Osteocyte (in vitro differentiated cells): ENCODE data around the gene SPTBN1. TPM values are rescaled to one million over a fixed set of nuclear protein-coding genes. Genes with fewer than 3 reads are reported as not detected.
"Not testable (repeated sequence)": the region's sequence is repeated elsewhere in the genome, so short reads cannot be mapped to it uniquely, and the experiment has no call there.

Experiments
- DNase-seq: peaks from one replicate; pipeline ENCODE4 v3.0.0; 2021; ENCODE audit warnings: mixed read lengths; ENCODE audit not compliant: unreplicated experiment; ENCODE audit errors: extremely low spot score
- H3K27ac Mint-ChIP-seq: one replicate; pipeline ENCODE4 v1.8.0; 2021; ENCODE audit warnings: mild to moderate bottlenecking, mixed read lengths; ENCODE audit not compliant: unreplicated experiment
- H3K27me3 Mint-ChIP-seq: one replicate; pipeline ENCODE4 v1.8.0; 2021; ENCODE audit warnings: mixed read lengths; ENCODE audit not compliant: unreplicated experiment
- H3K36me3 Mint-ChIP-seq: one replicate; pipeline ENCODE4 v1.8.0; 2021; ENCODE audit warnings: mixed read lengths; ENCODE audit not compliant: unreplicated experiment
- H3K4me1 Mint-ChIP-seq: one replicate; pipeline ENCODE4 v1.8.0; 2021; ENCODE audit warnings: mixed read lengths; ENCODE audit not compliant: unreplicated experiment
- H3K4me3 Mint-ChIP-seq: one replicate; pipeline ENCODE4 v1.8.0; 2021; ENCODE audit warnings: mild to moderate bottlenecking, moderate library complexity, mixed read lengths; ENCODE audit not compliant: unreplicated experiment
- H3K9me3 Mint-ChIP-seq: one replicate; pipeline ENCODE4 v1.8.0; 2021; ENCODE audit warnings: mixed read lengths; ENCODE audit not compliant: unreplicated experiment
- total RNA-seq: library from RNA; stranded (reverse); gene quantifications from 2 replicates; pipeline ENCODE4 v1.2.1, GENCODE V29; 2021
- TF ChIP-seq, protein P1 (sequence below): fragments of 200-600 bp; sonication (generic); IDR thresholded peaks from 2 replicates; pipeline ENCODE4 v1.5.0; 2021; ENCODE audit warnings: antibody characterized with exemption, mild to moderate bottlenecking, moderate library complexity

The SPTBN1 gene
- total RNA-seq, 1 donor from 2014 or later: 248 TPM

DNA sequence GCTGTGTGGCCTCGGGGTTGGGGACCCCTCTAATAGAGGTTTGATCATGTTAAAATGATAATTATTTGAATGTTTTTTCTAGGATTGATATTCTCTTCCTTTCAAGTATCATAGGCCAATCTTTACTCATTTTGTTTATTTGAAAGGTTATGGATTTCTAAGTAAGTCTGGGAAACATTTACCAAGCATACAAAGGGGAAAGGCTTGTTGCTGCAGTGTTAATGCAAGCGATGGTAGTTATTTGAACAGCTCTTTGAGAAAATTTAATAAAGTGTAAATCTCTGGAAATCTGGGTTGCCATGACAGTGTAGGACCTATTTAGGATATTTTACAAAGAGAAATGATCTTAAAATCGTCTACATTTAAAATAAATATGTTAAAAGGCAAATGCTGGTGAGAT, 56.1 kb downstream of the SPTBN1 start:
- Mint-ChIP-seq H3K27me3 (no peaks in the 10 kb centered on the region), H3K4me1 (peaks cover 26% of the 10 kb centered on the region), H3K4me3 (no peak overlapping the region), H3K36me3 (peaks cover 3% of the 10 kb centered on the region), H3K27ac (no peak overlapping the region), H3K9me3 (no peaks in the 10 kb centered on the region)
- no peak for DNase-seq
- TF ChIP-seq, protein P1, sequence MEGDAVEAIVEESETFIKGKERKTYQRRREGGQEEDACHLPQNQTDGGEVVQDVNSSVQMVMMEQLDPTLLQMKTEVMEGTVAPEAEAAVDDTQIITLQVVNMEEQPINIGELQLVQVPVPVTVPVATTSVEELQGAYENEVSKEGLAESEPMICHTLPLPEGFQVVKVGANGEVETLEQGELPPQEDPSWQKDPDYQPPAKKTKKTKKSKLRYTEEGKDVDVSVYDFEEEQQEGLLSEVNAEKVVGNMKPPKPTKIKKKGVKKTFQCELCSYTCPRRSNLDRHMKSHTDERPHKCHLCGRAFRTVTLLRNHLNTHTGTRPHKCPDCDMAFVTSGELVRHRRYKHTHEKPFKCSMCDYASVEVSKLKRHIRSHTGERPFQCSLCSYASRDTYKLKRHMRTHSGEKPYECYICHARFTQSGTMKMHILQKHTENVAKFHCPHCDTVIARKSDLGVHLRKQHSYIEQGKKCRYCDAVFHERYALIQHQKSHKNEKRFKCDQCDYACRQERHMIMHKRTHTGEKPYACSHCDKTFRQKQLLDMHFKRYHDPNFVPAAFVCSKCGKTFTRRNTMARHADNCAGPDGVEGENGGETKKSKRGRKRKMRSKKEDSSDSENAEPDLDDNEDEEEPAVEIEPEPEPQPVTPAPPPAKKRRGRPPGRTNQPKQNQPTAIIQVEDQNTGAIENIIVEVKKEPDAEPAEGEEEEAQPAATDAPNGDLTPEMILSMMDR: no peak

DNA sequence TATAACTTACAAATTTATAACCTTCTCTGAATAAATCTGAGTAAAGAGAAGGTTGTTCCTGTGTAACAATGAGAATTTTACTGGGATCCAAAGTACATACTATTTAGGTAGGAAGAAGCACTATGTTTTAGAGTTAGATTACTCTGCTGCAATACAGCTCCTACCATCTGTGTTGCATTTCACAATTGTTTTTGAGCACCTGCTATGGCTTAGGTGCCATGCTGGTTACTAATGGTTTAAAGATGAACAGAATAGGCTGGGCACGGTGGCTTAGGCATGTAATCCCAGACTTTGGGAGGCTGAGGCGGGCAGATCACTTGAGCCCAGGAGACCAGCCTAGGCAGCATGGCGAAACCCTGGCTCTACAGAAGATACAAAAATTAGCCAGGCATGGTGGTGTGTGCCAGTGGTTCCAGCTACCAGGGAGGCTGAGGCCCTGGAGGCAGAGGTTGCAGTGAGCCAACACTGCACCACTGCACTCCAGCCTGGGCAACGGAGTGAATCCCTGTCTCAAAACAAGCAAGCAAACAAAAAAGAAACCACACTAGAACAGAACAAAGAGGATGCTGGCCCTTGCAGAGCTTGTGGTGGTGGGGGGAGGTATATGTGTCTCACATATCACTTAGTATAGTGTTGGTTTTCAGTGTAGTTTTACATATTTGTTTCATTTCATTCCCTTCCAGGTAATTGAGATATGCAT, 56.7 kb downstream of the SPTBN1 start:
- Mint-ChIP-seq H3K4me3 (no peak overlapping the region), H3K9me3 (no peaks in the 10 kb centered on the region), H3K4me1 (peaks cover 27% of the 10 kb centered on the region), H3K27ac (no peak overlapping the region), H3K36me3 (peaks cover 3% of the 10 kb centered on the region), H3K27me3 (no peaks in the 10 kb centered on the region)
- TF ChIP-seq, protein P1: no peak
- DNase-seq: no peak

DNA sequence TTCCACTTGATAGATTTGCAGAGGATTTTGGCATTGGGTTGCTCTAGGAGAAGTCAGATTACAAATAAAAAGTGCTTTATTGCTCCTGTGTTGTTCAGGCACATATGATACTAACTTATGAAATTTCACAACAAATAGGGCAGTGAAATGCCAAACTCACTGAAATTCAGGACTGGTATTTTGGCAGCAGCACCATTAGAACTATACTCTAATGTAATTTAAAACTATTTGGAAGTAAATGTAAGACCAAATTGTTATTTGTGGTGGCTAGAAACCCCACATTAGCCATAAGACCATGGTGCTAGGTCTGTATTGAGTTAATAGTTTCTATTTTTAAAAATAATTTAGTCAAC, 57.2 kb downstream of the SPTBN1 start:
- Mint-ChIP-seq H3K4me3 (no peak overlapping the region), H3K27ac (no peak overlapping the region)

DNA sequence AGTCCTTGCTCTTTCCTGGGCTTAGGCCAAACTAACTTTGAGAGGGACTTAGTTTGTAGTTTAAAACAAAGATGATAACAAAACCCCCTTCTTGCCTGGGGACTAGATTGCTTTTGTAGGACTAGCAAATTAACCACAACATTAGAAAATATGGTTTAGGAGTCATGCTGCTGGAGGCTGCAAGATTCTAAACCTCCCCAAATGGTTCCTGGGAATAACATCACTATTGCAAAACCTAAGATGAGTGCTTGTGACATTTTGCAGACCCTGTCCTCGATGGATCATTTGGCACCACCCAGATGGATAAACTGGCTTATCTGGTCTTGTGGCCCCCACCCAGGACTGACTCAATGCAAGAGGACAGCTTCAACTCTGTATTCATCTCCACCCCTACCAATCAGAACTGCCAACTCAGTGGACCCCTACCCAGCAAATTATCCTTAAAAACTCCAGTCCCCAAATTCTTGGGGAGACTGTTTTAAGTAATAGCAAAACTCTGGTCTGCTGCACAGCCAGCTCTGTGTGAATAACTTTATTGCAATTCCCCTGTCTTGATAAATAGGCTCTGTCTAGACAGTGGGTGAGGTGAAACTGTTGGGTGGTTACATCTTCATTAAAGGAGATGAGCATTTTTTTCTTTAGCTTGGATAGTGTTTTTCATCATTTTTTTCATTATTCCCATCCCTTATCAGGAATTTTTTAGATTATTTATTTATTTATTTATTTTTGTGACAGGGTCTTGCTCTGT, 58.9 kb downstream of the SPTBN1 start:
- no peaks in the 10 kb centered on the region for H3K27me3 Mint-ChIP-seq
- H3K27ac Mint-ChIP-seq: no peak overlapping the region
- DNase-seq: no peak
- peaks cover 3% of the 10 kb centered on the region for H3K36me3 Mint-ChIP-seq
- peaks cover 44% of the 10 kb centered on the region for H3K4me1 Mint-ChIP-seq
- TF ChIP-seq, protein P1: no peak
- H3K9me3 Mint-ChIP-seq: no peaks in the 10 kb centered on the region
- no peak overlapping the region for H3K4me3 Mint-ChIP-seq

More for the DNA sequence above, 57.2 kb downstream of the SPTBN1 start:
- no peak for DNase-seq
- H3K27me3 Mint-ChIP-seq: no peaks in the 10 kb centered on the region
- H3K36me3 Mint-ChIP-seq: peaks cover 3% of the 10 kb centered on the region
- TF ChIP-seq, protein P1: no peak
- peaks cover 30% of the 10 kb centered on the region for H3K4me1 Mint-ChIP-seq
- no peaks in the 10 kb centered on the region for H3K9me3 Mint-ChIP-seq

DNA sequence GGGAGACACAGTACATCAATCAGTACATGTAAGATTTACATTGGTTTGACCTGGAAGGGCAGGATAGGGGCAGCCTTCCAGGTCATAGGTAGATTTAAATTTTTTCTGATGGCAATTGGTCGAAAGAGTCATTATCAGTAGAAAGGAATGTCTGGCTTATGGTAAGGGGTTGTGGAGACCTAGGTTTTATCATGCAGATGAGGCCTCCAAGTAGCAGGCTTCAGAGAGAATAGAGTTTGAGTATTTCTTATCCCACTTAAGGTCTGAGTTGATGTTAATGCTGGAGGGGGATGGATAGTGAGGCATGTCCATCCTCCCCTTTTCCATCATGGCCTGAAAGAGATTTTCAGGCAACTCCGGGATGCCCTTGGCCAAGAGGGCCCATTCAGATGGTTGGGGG, 60.7 kb downstream of the SPTBN1 start:
- H3K27me3 Mint-ChIP-seq: no peaks in the 10 kb centered on the region
- H3K36me3 Mint-ChIP-seq: peaks cover 3% of the 10 kb centered on the region
- H3K4me1 Mint-ChIP-seq: peaks cover 49% of the 10 kb centered on the region
- H3K27ac Mint-ChIP-seq: no peak overlapping the region
- no peak for DNase-seq
- H3K4me3 Mint-ChIP-seq: no peak overlapping the region
- TF ChIP-seq, protein P1: no peak
- H3K9me3 Mint-ChIP-seq: no peaks in the 10 kb centered on the region

DNA sequence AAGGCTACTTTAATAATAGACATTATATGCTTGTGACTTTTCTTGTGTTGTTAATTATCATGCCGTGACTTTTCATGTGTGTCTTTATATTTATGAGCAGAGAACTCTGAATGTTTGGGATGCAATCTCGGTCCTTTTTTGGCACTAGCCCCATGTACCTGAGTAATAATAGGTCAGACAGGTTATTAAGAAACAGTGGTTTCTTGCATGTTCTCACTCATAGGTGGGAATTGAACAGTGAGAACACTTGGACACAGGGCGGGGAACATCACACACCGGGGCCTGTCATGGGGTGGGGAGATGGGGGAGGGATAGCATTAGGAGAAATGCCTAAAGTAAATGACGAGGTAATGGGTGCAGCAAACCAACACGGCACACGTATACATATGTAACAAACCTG, 61.9 kb downstream of the SPTBN1 start:
- peaks cover 52% of the 10 kb centered on the region for H3K4me1 Mint-ChIP-seq
- not testable (repeated sequence) for H3K27me3 Mint-ChIP-seq, H3K27ac Mint-ChIP-seq, H3K36me3 Mint-ChIP-seq, H3K9me3 Mint-ChIP-seq, H3K4me3 Mint-ChIP-seq, DNase-seq
